Ishikawa (cell line): ENCODE measurements around the gene POC5.

Experiments used
- FOXM1 ChIP-seq: IDR thresholded peaks from 2 replicates; pipeline ENCODE4 v1.6.1; 2012; ENCODE audit warnings: low read depth, borderline replicate concordance
- RAD21 ChIP-seq: IDR thresholded peaks from 2 replicates; pipeline ENCODE4 v1.6.1; 2012; ENCODE audit warnings: low read depth
- TAF1 ChIP-seq: IDR thresholded peaks from 2 replicates; pipeline ENCODE4 v1.6.1; 2012; ENCODE audit warnings: low read depth, mild to moderate bottlenecking
- TCF12 ChIP-seq: IDR thresholded peaks from 2 replicates; pipeline ENCODE4 v1.6.1; 2012; ENCODE audit warnings: low read depth
- YY1 ChIP-seq: IDR thresholded peaks from 2 replicates; pipeline ENCODE4 v1.6.1; 2012; ENCODE audit warnings: low read depth
- ZBTB7A ChIP-seq: IDR thresholded peaks from 2 replicates; pipeline ENCODE4 v1.6.1; 2012; ENCODE audit warnings: low read depth
- TF ChIP-seq, protein P1 (sequence below): IDR thresholded peaks from 2 replicates; pipeline ENCODE4 v1.6.1; 2012

DNA sequence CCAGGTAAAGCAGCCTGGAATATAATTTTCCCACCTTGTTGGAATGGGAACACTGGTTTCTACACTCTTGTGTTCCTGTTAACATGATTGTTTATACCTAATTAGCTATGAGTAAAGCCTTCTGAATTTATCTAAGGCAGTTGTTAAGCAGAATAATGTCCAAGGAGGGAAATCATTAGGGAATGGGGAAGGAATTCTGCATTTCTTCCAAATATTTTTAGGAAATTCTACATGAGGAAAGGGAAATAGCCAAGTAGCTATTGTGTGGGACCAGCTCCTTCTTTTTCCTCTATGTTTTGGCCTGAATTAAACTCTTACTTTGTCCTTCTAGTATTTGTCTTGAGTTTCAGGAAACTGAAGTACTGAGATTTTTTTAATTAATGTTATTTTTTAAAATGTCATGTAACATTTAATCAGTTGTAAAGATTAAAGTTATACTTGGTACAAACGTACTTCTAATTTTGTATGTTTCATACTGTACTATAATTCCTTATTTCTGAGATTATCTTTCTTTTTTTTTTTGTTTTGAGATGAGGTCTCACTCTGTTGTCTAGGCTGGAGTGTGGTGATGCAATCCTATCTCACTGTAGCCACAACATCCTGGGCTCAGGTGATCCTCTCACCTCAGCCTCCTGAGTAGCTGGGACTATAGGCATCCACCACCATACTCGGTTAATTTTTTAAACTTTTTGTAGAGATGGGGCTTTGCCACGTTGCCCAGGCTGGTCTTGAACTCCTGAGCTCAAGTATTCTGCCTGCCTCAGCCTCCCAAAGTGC lies 77.5 kb downstream of the POC5 start:
- TF ChIP-seq TAF1 (no peak), ZBTB7A (no peak), YY1 (no peak), RAD21 (no peak), TCF12 (no peak), FOXM1 (no peak)
- TF ChIP-seq, protein P1, sequence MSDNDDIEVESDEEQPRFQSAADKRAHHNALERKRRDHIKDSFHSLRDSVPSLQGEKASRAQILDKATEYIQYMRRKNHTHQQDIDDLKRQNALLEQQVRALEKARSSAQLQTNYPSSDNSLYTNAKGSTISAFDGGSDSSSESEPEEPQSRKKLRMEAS = no peak
